Endodermal cell (in vitro differentiated cells): ENCODE measurements around the gene KBTBD12. TPM values are rescaled to one million over a fixed set of nuclear protein-coding genes. Genes with fewer than 3 reads are reported as not detected.

Experiments used
- DNase-seq: peaks from one replicate; pipeline ENCODE4 v3.0.0-alpha.2; 2017
- H3K27ac ChIP-seq: 2 replicates; pipeline ENCODE4 v1.5.1; 2013; ENCODE audit warnings: mild to moderate bottlenecking, low read depth, low read length, moderate library complexity
- H3K27me3 ChIP-seq: 2 replicates; pipeline ENCODE4 v1.6.1; 2013; ENCODE audit warnings: mild to moderate bottlenecking, low read length, moderate library complexity; ENCODE audit not compliant: insufficient read depth, control insufficient read depth, poor library complexity, severe bottlenecking
- H3K36me3 ChIP-seq: 2 replicates; pipeline ENCODE4 v1.7.0; 2013; ENCODE audit warnings: mild to moderate bottlenecking, low read length, moderate library complexity; ENCODE audit not compliant: control insufficient read depth, insufficient read depth
- H3K4me1 ChIP-seq: one replicate; pipeline ENCODE4 v1.7.0; 2013; ENCODE audit warnings: low read length; ENCODE audit not compliant: control insufficient read depth, insufficient read depth
- H3K4me3 ChIP-seq: 2 replicates; pipeline ENCODE4 v1.5.1; 2013; ENCODE audit warnings: mild to moderate bottlenecking, low read length, moderate library complexity
- H3K9ac ChIP-seq: 2 replicates; pipeline ENCODE4 v1.6.1; 2013; ENCODE audit warnings: mild to moderate bottlenecking, low read length, moderate library complexity; ENCODE audit not compliant: poor library complexity, severe bottlenecking; ENCODE audit errors: extremely low read depth
- H3K9me3 ChIP-seq: 2 replicates; pipeline ENCODE4 v1.6.1; 2013; ENCODE audit warnings: mild to moderate bottlenecking, low read length, moderate library complexity; ENCODE audit not compliant: control insufficient read depth
- H3K27ac Mint-ChIP-seq: 2 replicates; pipeline ENCODE4 v1.8.0; 2020; ENCODE audit warnings: mixed read lengths
- H3K27me3 Mint-ChIP-seq: 2 replicates; pipeline ENCODE4 v1.8.0; 2021; ENCODE audit warnings: mild to moderate bottlenecking, mixed read lengths; ENCODE audit not compliant: insufficient read depth
- H3K36me3 Mint-ChIP-seq: 2 replicates; pipeline ENCODE4 v1.8.0; 2020; ENCODE audit warnings: low read depth, mixed read lengths
- H3K4me1 Mint-ChIP-seq: 2 replicates; pipeline ENCODE4 v1.8.0; 2020; ENCODE audit warnings: mixed read lengths
- H3K4me3 Mint-ChIP-seq: 2 replicates; pipeline ENCODE4 v1.8.0; 2020; ENCODE audit warnings: mild to moderate bottlenecking, moderate library complexity, mixed read lengths
- H3K9me3 Mint-ChIP-seq: 2 replicates; pipeline ENCODE4 v1.8.0; 2020; ENCODE audit warnings: mild to moderate bottlenecking, mixed read lengths
- WGBS, 2 experiments: methylation state at CpG; one replicate each; pipeline versions ENCODE4 v1.1.5 to v1.1.7; 2013; ENCODE audit warnings: missing lambda C conversion rate in 2 of 2, mixed read lengths in 1 of 2; ENCODE audit not compliant: insufficient coverage in 1 of 2, insufficient read length in 1 of 2; 5-methylcytosine and 5-hydroxymethylcytosine counted together
- total RNA-seq, 2 donors: library from RNA; stranded (reverse); fragmentation: NEBNext Ultra II Directional in 1 of 2; extraction: Animal tissue kit (Norgen Biotek cat#: 25700) in 1 of 2; gene quantifications; 2 replicates in 1 of 2; 3 replicates in 1 of 2; pipeline ENCODE4 v1.2.1, GENCODE V29; 2021
- TF ChIP-seq, protein P1 (sequence below): fragments of 200-600 bp; sonication (generic); conservative IDR thresholded peaks from 2 replicates; pipeline ENCODE4 v1.5.0; 2021; ENCODE audit warnings: antibody characterized with exemption, mild to moderate bottlenecking

KBTBD12 gene
- total RNA-seq, 2 donors from 2014 or later, result 0.24 to 0.42 TPM

- no peak for DNase-seq
- Mint-ChIP-seq H3K27ac (no peak overlapping the region), H3K4me1 (peaks cover 4% of the 10 kb centered on the region), H3K36me3 (no peaks in the 10 kb centered on the region), H3K27me3 (no peaks in the 10 kb centered on the region), H3K4me3 (no peak overlapping the region), H3K9me3 (peaks cover 13% of the 10 kb centered on the region)
- Histone ChIP-seq H3K9ac (no peak overlapping the region), H3K4me1 (no peaks in the 10 kb centered on the region), H3K4me3 (no peak overlapping the region), H3K9me3 (peaks cover 9% of the 10 kb centered on the region), H3K27me3 (no peaks in the 10 kb centered on the region), H3K36me3 (no peaks in the 10 kb centered on the region), H3K27ac (no peak overlapping the region)
- 93 to 97% methylated on average over 11 to 14 of the region's 14 CpGs for WGBS, 2 experiments
- TF ChIP-seq, protein P1, sequence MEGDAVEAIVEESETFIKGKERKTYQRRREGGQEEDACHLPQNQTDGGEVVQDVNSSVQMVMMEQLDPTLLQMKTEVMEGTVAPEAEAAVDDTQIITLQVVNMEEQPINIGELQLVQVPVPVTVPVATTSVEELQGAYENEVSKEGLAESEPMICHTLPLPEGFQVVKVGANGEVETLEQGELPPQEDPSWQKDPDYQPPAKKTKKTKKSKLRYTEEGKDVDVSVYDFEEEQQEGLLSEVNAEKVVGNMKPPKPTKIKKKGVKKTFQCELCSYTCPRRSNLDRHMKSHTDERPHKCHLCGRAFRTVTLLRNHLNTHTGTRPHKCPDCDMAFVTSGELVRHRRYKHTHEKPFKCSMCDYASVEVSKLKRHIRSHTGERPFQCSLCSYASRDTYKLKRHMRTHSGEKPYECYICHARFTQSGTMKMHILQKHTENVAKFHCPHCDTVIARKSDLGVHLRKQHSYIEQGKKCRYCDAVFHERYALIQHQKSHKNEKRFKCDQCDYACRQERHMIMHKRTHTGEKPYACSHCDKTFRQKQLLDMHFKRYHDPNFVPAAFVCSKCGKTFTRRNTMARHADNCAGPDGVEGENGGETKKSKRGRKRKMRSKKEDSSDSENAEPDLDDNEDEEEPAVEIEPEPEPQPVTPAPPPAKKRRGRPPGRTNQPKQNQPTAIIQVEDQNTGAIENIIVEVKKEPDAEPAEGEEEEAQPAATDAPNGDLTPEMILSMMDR, result no peak
These were observed 97.0 kb downstream of the KBTBD12 start for GRCh38 chr3:128012050-128012449.

GRCh38 chr3:128014548-128014947 is 99.5 kb downstream of the KBTBD12 start:
- H3K4me1 Mint-ChIP-seq, result peaks cover 4% of the 10 kb centered on the region
- H3K36me3 Mint-ChIP-seq, result no peaks in the 10 kb centered on the region
- no peak overlapping the region for H3K27ac Mint-ChIP-seq
- Histone ChIP-seq H3K4me1 (no peaks in the 10 kb centered on the region), H3K27ac (no peak overlapping the region), H3K27me3 (no peaks in the 10 kb centered on the region), H3K9me3 (peaks cover 9% of the 10 kb centered on the region), H3K4me3 (no peak overlapping the region), H3K36me3 (no peaks in the 10 kb centered on the region), H3K9ac (no peak overlapping the region)
- no peak overlapping the region for H3K4me3 Mint-ChIP-seq
- H3K9me3 Mint-ChIP-seq, result peaks cover 22% of the 10 kb centered on the region
- 87 to 100% methylated on average over 1 to 3 of the region's 3 CpGs for WGBS, 2 experiments
- DNase-seq, result no peak
- TF ChIP-seq, protein P1, result no peak
- no peaks in the 10 kb centered on the region for H3K27me3 Mint-ChIP-seq

DNA sequence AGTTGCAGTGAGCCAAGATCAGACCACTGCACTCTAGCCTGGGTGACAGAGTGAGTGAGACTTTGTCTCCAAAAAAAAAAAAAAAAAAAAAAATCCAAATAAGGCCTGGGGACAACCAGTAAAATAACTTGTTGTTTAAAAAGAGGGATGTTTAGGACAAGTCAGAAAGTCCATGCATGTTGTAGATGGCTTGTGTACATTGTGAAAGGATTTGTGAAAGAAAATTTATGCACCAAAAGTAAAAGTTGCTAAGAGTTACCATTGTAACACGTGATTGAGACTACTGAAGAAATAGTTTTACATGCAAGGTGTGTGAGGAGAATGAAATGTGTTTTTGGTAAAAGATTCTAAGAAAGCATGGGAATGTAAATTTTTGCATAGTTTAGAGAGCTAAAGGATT is 101.5 kb downstream of the KBTBD12 start:
- no peak overlapping the region for H3K9ac ChIP-seq
- H3K9me3 ChIP-seq, result peaks cover 9% of the 10 kb centered on the region
- H3K27me3 Mint-ChIP-seq, result no peaks in the 10 kb centered on the region
- no peak overlapping the region for H3K4me3 Mint-ChIP-seq
- H3K4me1 ChIP-seq, result no peaks in the 10 kb centered on the region
- no peak for DNase-seq
- H3K27ac ChIP-seq, result no peak overlapping the region
- peaks cover 22% of the 10 kb centered on the region for H3K9me3 Mint-ChIP-seq
- H3K27ac Mint-ChIP-seq, result no peak overlapping the region
- H3K27me3 ChIP-seq, result no peaks in the 10 kb centered on the region
- H3K4me1 Mint-ChIP-seq, result peaks cover 1% of the 10 kb centered on the region
- no peak overlapping the region for H3K4me3 ChIP-seq
- TF ChIP-seq, protein P1, result no peak
- 94 to 100% methylated on average over 1 of the region's 1 CpG for WGBS, 2 experiments
- H3K36me3 Mint-ChIP-seq, result no peaks in the 10 kb centered on the region
- H3K36me3 ChIP-seq, result no peaks in the 10 kb centered on the region
